HepG2 (cell line): ENCODE results near the gene MYO5A. TPM values are rescaled to one million over a fixed set of nuclear protein-coding genes. Genes with fewer than 3 reads are reported as not detected.

Source experiments
- ATAC-seq: fragments of 200-7000 bp; cut with Tn5 transposase; 3 replicates; pipeline ENCODE4 v1.9.1; 2020; ENCODE audit warnings: mild to moderate bottlenecking, moderate library complexity
- BruUV-seq: library from RNA; stranded (reverse); fragments of 400-500 nt; replicated peaks from 2 replicates; lab custom pipeline; 2021; lab: Mats Ljungman, UMichigan
- CTCF ChIA-PET: fragments of 300-600 bp; formaldehyde crosslinking; extraction: SDS; loops from one replicate; lab custom pipeline; 2021; ENCODE audit warnings: low total read pairs, inconsistent platforms, low intra/inter-chr PET ratio; lab: Yijun Ruan, JAX
- POLR2A ChIA-PET: fragments of 350-600 bp; sonication (Branson Sonifier 250); formaldehyde crosslinking; loops from one replicate; lab custom pipeline; 2020; ENCODE audit warnings: antibody characterized with exemption, inconsistent platforms; lab: Yijun Ruan, JAX
- DNase-seq: peaks from one replicate; pipeline ENCODE4 v3.0.0-alpha.2; 2015; ENCODE audit warnings: low spot score
- FAIRE-seq: peaks from 3 replicates; lab custom pipeline; 2011; peaks lifted over from hg19 to GRCh38; lab: Jason Lieb, UNC
- H2AFZ ChIP-seq: one replicate; pipeline ENCODE4 v1.6.1; 2011; ENCODE audit warnings: low read length, inconsistent platforms
- H3K27ac ChIP-seq: fragments of 300-600 bp; 3 replicates; pipeline ENCODE4 v1.8.0; 2011; ENCODE audit warnings: mixed run types, mild to moderate bottlenecking, mixed read lengths, low read length, inconsistent platforms; ENCODE audit not compliant: insufficient read depth; ENCODE audit errors: extremely low read length
- H3K27me3 ChIP-seq, 2 experiments: fragments of 200-600 bp in 1 of 2; 2 replicates in 1 of 2; 3 replicates in 1 of 2; pipeline versions ENCODE4 v1.6.0 to v1.8.0; 2011; ENCODE audit warnings: low read length in 2 of 2, mild to moderate bottlenecking in 2 of 2, moderate library complexity in 2 of 2, inconsistent platforms in 1 of 2; ENCODE audit not compliant: insufficient read depth in 2 of 2, control insufficient read depth in 1 of 2
- H3K36me3 ChIP-seq, 2 experiments: fragments of 200-600 bp in 1 of 2; replicated peaks in 1 of 2; 2 replicates in 1 of 2; 3 replicates in 1 of 2; pipeline versions ENCODE4 v1.5.1 to v1.8.0; 2011; ENCODE audit warnings: low read length in 2 of 2, inconsistent platforms in 1 of 2; ENCODE audit not compliant: insufficient read depth in 2 of 2, control insufficient read depth in 1 of 2
- H3K4me1 ChIP-seq: 2 replicates; pipeline ENCODE4 v1.5.1; 2012; ENCODE audit warnings: low read length, inconsistent platforms; ENCODE audit not compliant: insufficient read depth
- H3K4me2 ChIP-seq: 2 replicates; pipeline ENCODE4 v1.6.0; 2011; ENCODE audit warnings: low read depth, low read length, inconsistent platforms
- H3K4me3 ChIP-seq, 3 experiments: fragments of 200-600 bp in 1 of 3; sonication (generic), shearing (Covaris generic) in 1 of 3; replicated peaks in 1 of 3; 2 replicates each; pipeline ENCODE4 v1.5.1; 2011 to 2016; ENCODE audit warnings: low read length in 3 of 3, inconsistent platforms in 2 of 3, low read depth in 2 of 3, mild to moderate bottlenecking in 2 of 3, control low read depth in 1 of 3, mixed read lengths in 1 of 3; ENCODE audit not compliant: insufficient read depth in 1 of 3
- H3K79me2 ChIP-seq: one replicate; pipeline ENCODE4 v1.6.1; 2011; ENCODE audit warnings: low read length, inconsistent platforms; ENCODE audit not compliant: insufficient read depth
- H3K9ac ChIP-seq: 2 replicates; pipeline ENCODE4 v1.6.0; 2011; ENCODE audit warnings: mild to moderate bottlenecking, low read depth, low read length, inconsistent platforms; ENCODE audit not compliant: insufficient read depth
- H3K9me3 ChIP-seq: 2 replicates; pipeline ENCODE4 v1.5.1; 2012; ENCODE audit warnings: mild to moderate bottlenecking, low read length
- H4K20me1 ChIP-seq: 2 replicates; pipeline ENCODE4 v1.6.0; 2011; ENCODE audit warnings: inconsistent platforms, mild to moderate bottlenecking, low read length, moderate library complexity; ENCODE audit not compliant: insufficient read depth
- ETV6 ChIP-seq: sonication (generic); formaldehyde crosslinking; conservative IDR thresholded peaks from 2 replicates; pipeline ENCODE4 v1.4.0; 2020; ENCODE audit warnings: missing genetic modification reagents
- HCFC1 ChIP-seq: fragments of 150-350 bp; IDR thresholded peaks from 2 replicates; pipeline ENCODE4 v1.6.1; 2014; ENCODE audit warnings: low read depth, low read length
- HNRNPH1 ChIP-seq: fragments of 200-400 bp; formaldehyde crosslinking; optimal IDR thresholded peaks from 2 replicates; pipeline ENCODE3; 2017; ENCODE audit warnings: mild to moderate bottlenecking, low read depth, low read length
- NFE2L1 ChIP-seq: sonication (generic); formaldehyde crosslinking; IDR thresholded peaks from 2 replicates; pipeline ENCODE4 v1.4.0; 2020; ENCODE audit warnings: missing genetic modification reagents, mild to moderate bottlenecking, borderline replicate concordance
- PREB ChIP-seq: sonication (generic); formaldehyde crosslinking; IDR thresholded peaks from 2 replicates; pipeline ENCODE4 v1.4.0; 2020; ENCODE audit warnings: missing genetic modification reagents
- RARA ChIP-seq: IDR thresholded peaks from 2 replicates; pipeline ENCODE4 v1.6.1; 2016; ENCODE audit warnings: missing genetic modification reagents, missing compliant biosample characterization
- RBFOX2 ChIP-seq: fragments of 200-400 bp; formaldehyde crosslinking; IDR thresholded peaks from 2 replicates; pipeline ENCODE4 v1.6.1; 2017; ENCODE audit warnings: low read depth, mild to moderate bottlenecking, low read length
- RXRA ChIP-seq: sonication (generic); formaldehyde crosslinking; IDR thresholded peaks from 2 replicates; pipeline ENCODE4 v1.5.1; 2020; ENCODE audit warnings: missing genetic modification reagents
- SYNCRIP ChIP-seq: fragments of 200-400 bp; formaldehyde crosslinking; IDR thresholded peaks from 2 replicates; pipeline ENCODE4 v1.6.1; 2018; ENCODE audit warnings: mild to moderate bottlenecking, low read depth, low read length; ENCODE audit not compliant: insufficient read depth
- TBP ChIP-seq: sonication (generic); formaldehyde crosslinking; IDR thresholded peaks from 2 replicates; pipeline ENCODE4 v1.5.0; 2020; ENCODE audit warnings: missing genetic modification reagents
- USF2 ChIP-seq, 2 experiments: sonication (generic) in 1 of 2; formaldehyde crosslinking in 1 of 2; IDR thresholded peaks; 2 replicates each; pipeline versions ENCODE4 v1.5.1 to v1.6.1; 2011 to 2020; ENCODE audit warnings: borderline replicate concordance in 1 of 2, low read depth in 1 of 2, low read length in 1 of 2, mild to moderate bottlenecking in 1 of 2, missing genetic modification reagents in 1 of 2, moderate library complexity in 1 of 2
- ZC3H4 ChIP-seq: sonication (generic); formaldehyde crosslinking; IDR thresholded peaks from 2 replicates; pipeline ENCODE4 v1.4.0; 2020; ENCODE audit warnings: missing genetic modification reagents, borderline replicate concordance
- ZFP90 ChIP-seq: sonication (generic); formaldehyde crosslinking; IDR thresholded peaks from 2 replicates; pipeline ENCODE4 v1.8.0; 2022; ENCODE audit warnings: missing genetic modification reagents, mild to moderate bottlenecking, inconsistent platforms, borderline replicate concordance
- ZNF251 ChIP-seq: sonication (generic); formaldehyde crosslinking; IDR thresholded peaks from 2 replicates; pipeline ENCODE4 v1.9.0; 2021; ENCODE audit warnings: mild to moderate bottlenecking, missing genetic modification reagents
- ZNF3 ChIP-seq: IDR thresholded peaks from 2 replicates; pipeline ENCODE4 v1.7.0; 2017; ENCODE audit warnings: inconsistent platforms
- ZNF558 ChIP-seq: sonication (generic); formaldehyde crosslinking; IDR thresholded peaks from 2 replicates; pipeline ENCODE4 v1.9.0; 2022; ENCODE audit warnings: mild to moderate bottlenecking, missing genetic modification reagents, borderline replicate concordance
- ZNF589 ChIP-seq: sonication (generic); formaldehyde crosslinking; conservative IDR thresholded peaks from 2 replicates; pipeline ENCODE4 v1.8.0; 2022; ENCODE audit warnings: mild to moderate bottlenecking, moderate library complexity, missing genetic modification reagents
- ZNF644 ChIP-seq: IDR thresholded peaks from 2 replicates; pipeline ENCODE4 v1.6.1; 2016; ENCODE audit warnings: low read depth
- ZSCAN5A ChIP-seq: sonication (generic); formaldehyde crosslinking; IDR thresholded peaks from 2 replicates; pipeline ENCODE4 v1.8.0; 2022; ENCODE audit warnings: mild to moderate bottlenecking, missing genetic modification reagents, borderline replicate concordance
- WGBS: methylation state at CpG from one replicate; pipeline ENCODE4 v1.1.6; 2017; ENCODE audit warnings: low lambda C conversion rate; 5-methylcytosine and 5-hydroxymethylcytosine counted together
- in situ Hi-C: cut with HindIII; loops from 2 replicates; pipeline ENCODE4 v1.10.0; 2017; ENCODE audit warnings: low pct_unique_long_range_greater_than_20kb; ENCODE audit not compliant: extremely low pct_ligation_motif_present
- intact Hi-C: fragments of 100-400 bp; cut with micrococcal nuclease; formaldehyde crosslinking; loops from one replicate; pipeline ENCODE4 v1.10.0; 2022; ENCODE audit not compliant: unreplicated experiment
- polyA plus RNA-seq, 8 experiments: library from polyadenylated mRNA; depleted of rRNA in 3 of 8; stranded (reverse) in 7 of 8; unstranded in 1 of 8; fragments of >200 nt; fragmentation: Illumina TruSeq in 4 of 8; extraction: Trizol in 4 of 8; gene quantifications; 2 replicates each; pipeline versions ENCODE4 v1.2.1 to v1.2.3, GENCODE V29; 2011 to 2016; ENCODE audit warnings: low read depth in 4 of 8, missing spikeins in 1 of 8, mixed read lengths in 1 of 8; ENCODE audit not compliant: insufficient read depth in 1 of 8
- total RNA-seq, 5 experiments: library from RNA; depleted of rRNA; stranded (reverse); fragments of >200 nt; fragmentation: Illumina TruSeq; extraction: Trizol; gene quantifications; 2 replicates each; pipeline ENCODE4 v1.2.3, GENCODE V29; 2016; ENCODE audit warnings: low read depth in 1 of 5

The MYO5A gene
- total and polyA plus RNA-seq, 2 of the 13 experiments (the other 11 are each of a cell fraction or from before 2014, with no cell fraction given): 2.8 to 4.8 TPM

GRCh38 chr15:52308446-52309153 is 220.1 kb downstream of the MYO5A start:
- no peaks in the 10 kb centered on the region for H3K36me3 ChIP-seq
- DNase-seq: no peak
- no peak for TF ChIP-seq SYNCRIP
- no peak for TF ChIP-seq PREB (CRISPR knock-in tag)
- no peak for TF ChIP-seq ZNF644 (CRISPR knock-in tag)
- TF ChIP-seq ZSCAN5A: no peak
- TF ChIP-seq ZC3H4 (CRISPR knock-in tag): no peak
- no peak for TF ChIP-seq RARA
- TF ChIP-seq RXRA: no peak
- no peak for TF ChIP-seq NFE2L1
- no peak for TF ChIP-seq ZNF558 (CRISPR knock-in tag)
- no peak for TF ChIP-seq ZFP90 (CRISPR knock-in tag)
- TF ChIP-seq ZNF3 (CRISPR knock-in tag): no peak
- TF ChIP-seq ETV6: no peak
- TF ChIP-seq ZNF589 (CRISPR knock-in tag): no peak
- TF ChIP-seq HCFC1: no peak
- no peak for TF ChIP-seq ZNF251 (CRISPR knock-in tag)
- no peak for TF ChIP-seq RBFOX2
- no peak for TF ChIP-seq HNRNPH1
- no peak for TF ChIP-seq USF2 (IDR thresholded peaks at IDR 0.05; ENCODE audit: low read depth, low read length)
- TF ChIP-seq USF2 (CRISPR knock-in tag; IDR thresholded peaks at IDR 0.05; ENCODE audit: borderline replicate concordance): no peak
- no peak for TF ChIP-seq TBP (CRISPR knock-in tag)
- TF ChIP-seq, all 625 proteins: peak for 0
- FAIRE-seq (no peak), ATAC-seq (no peak)
- no peaks in the 10 kb centered on the region for H4K20me1 ChIP-seq
- H3K4me3 ChIP-seq: no peak overlapping the region
- H3K79me2 ChIP-seq: no peaks in the 10 kb centered on the region
- H3K27me3 ChIP-seq: no peaks in the 10 kb centered on the region
- no peak overlapping the region for H3K27ac ChIP-seq
- 77% methylated on average over 8 of the region's 8 CpGs for WGBS
- ChIA-PET POLR2A (no interaction called here), CTCF (no interaction called here)
- no peak overlapping the region for H3K4me2 ChIP-seq
- H2AFZ ChIP-seq: no peak overlapping the region
- H3K9ac ChIP-seq: no peak overlapping the region
- in situ Hi-C loops (no loop called here), intact Hi-C loops (no loop called here)
- H3K9me3 ChIP-seq: no peaks in the 10 kb centered on the region
- BruUV-seq: no TSS peak
- no peaks in the 10 kb centered on the region for H3K4me1 ChIP-seq
